Right lobe of liver (tissue), 6 donors: ENCODE results near the gene CLPTM1L. TPM values are rescaled to one million over a fixed set of nuclear protein-coding genes. Genes with fewer than 3 reads are reported as not detected.
A peak's percentile ranks its signal among the peaks of the same experiment; 100 is the strongest.

Experiments
- ATAC-seq, 4 donors: fragments of 200-7000 bp; cut with Tn5 transposase; one replicate each; pipeline ENCODE4 v1.9.1; 2020; ENCODE audit warnings: mild to moderate bottlenecking in 4 of 4, moderate library complexity in 4 of 4
- DNase-seq, 3 donors: peaks; one replicate each; pipeline ENCODE4 v3.0.0-alpha.2; 2020
- H3K27ac ChIP-seq, 3 donors: fragments of 200-600 bp; one replicate each; pipeline ENCODE4 v1.8.0; 2022
- H3K27me3 ChIP-seq, 2 donors: fragments of 200-600 bp; one replicate each; pipeline ENCODE4 v1.8.0; 2022
- H3K36me3 ChIP-seq, 4 donors: fragments of 200-600 bp; sonication (generic) in 1 of 4; one replicate each; pipeline versions ENCODE4 v1.5.1 to v1.8.0; 2017 to 2022; ENCODE audit warnings: control low read depth in 1 of 4
- H3K4me1 ChIP-seq, 4 donors: fragments of 200-600 bp; sonication (generic) in 1 of 4; one replicate each; pipeline versions ENCODE4 v1.5.1 to v1.8.0; 2017 to 2022; ENCODE audit warnings: control low read depth in 1 of 4
- H3K4me3 ChIP-seq, 3 donors: fragments of 200-600 bp; one replicate each; pipeline ENCODE4 v1.8.0; 2022
- H3K9me3 ChIP-seq, 4 donors: fragments of 200-600 bp; sonication (generic) in 1 of 4; one replicate each; pipeline versions ENCODE4 v1.5.1 to v1.8.0; 2017 to 2022; ENCODE audit warnings: control low read depth in 1 of 4
- POLR2A ChIP-seq: fragments of 450-650 bp; IDR thresholded peaks from one replicate; pipeline ENCODE4 v1.6.1; 2017; ENCODE audit warnings: antibody characterized with exemption, mild to moderate bottlenecking
- WGBS: methylation state at CpG from one replicate; pipeline ENCODE4 v1.1.6; 2018; ENCODE audit warnings: low coverage, low lambda C conversion rate; ENCODE audit not compliant: insufficient coverage; ENCODE audit errors: missing lambda C conversion rate; 5-methylcytosine and 5-hydroxymethylcytosine counted together
- intact Hi-C, 2 donors: fragments of 100-400 bp; cut with DNase I; formaldehyde crosslinking; loops; one replicate each; pipeline versions ENCODE4 v1.11.2 to v1.14.1; 2022
- total RNA-seq, 6 experiments: library from RNA; depleted of rRNA in 2 of 6; stranded (reverse); fragments of >200 nt in 2 of 6; fragmentation: NEBNext Ultra II Directional in 3 of 6; extraction: Animal tissue kit (Norgen Biotek cat#: 25700) in 3 of 6; gene quantifications; one replicate each; pipeline versions ENCODE4 v1.1.0 to v1.2.4, GENCODE V29; 2016 to 2023
- TF ChIP-seq, protein P1 (sequence below), 4 donors: fragments of 200-600 bp in 3 of 4; fragments of 450-650 bp in 1 of 4; IDR thresholded peaks; one replicate each; pipeline versions ENCODE4 v1.5.1 to v1.8.0; 2016 to 2022; ENCODE audit warnings: antibody characterized with exemption in 4 of 4, mild to moderate bottlenecking in 2 of 4
- donor health status: DM: no; HTN: yes; CAD: no.
- donor health status: DM: no; HTN: no; CAD: no.
- donor health status: DM: no; HTN: no; CAD: no.
- donor health status: DM: no; HTN: yes; CAD: no.
- donor health status: DM: no; HTN: yes; CAD: no.

CLPTM1L gene
- total RNA-seq, 6 experiments from 2014 or later = 63.8 to 155 (median 128) TPM

DNA sequence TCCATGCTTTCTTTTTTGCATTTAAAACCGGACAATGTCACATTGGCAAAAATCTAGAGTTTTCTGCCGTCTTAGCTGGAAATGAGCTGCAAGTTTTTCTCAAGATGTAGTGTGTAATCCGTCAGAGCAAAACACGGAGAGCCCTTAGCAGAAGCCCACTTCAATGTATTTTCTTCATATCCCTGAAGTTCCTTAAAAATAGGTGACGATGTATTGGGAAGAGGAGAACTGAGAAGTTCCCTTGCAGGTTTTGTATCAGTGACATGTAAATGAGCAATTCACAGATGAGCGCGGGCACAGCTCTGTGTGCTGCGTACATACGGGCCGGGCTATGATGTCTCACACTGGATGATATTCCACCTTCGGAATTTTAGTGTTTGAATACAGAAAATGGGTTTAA, 14.8 kb upstream of the CLPTM1L start:
- no peaks in the 10 kb centered on the region for H3K36me3 ChIP-seq
- H3K4me1 ChIP-seq = no peaks in the 10 kb centered on the region
- H3K27me3 ChIP-seq = peaks cover 0 to 3% of the 10 kb centered on the region in 2 donors
- peak in 1 of 3 donors; percentile 14 for DNase-seq
- no peaks in the 10 kb centered on the region for H3K9me3 ChIP-seq
- WGBS = 58% methylated on average over 8 of the region's 11 CpGs
- H3K4me3 ChIP-seq = no peak overlapping the region
- no peak for ATAC-seq
- intact Hi-C loops = no loop called here
- no peak overlapping the region for H3K27ac ChIP-seq
- TF ChIP-seq, protein P1, sequence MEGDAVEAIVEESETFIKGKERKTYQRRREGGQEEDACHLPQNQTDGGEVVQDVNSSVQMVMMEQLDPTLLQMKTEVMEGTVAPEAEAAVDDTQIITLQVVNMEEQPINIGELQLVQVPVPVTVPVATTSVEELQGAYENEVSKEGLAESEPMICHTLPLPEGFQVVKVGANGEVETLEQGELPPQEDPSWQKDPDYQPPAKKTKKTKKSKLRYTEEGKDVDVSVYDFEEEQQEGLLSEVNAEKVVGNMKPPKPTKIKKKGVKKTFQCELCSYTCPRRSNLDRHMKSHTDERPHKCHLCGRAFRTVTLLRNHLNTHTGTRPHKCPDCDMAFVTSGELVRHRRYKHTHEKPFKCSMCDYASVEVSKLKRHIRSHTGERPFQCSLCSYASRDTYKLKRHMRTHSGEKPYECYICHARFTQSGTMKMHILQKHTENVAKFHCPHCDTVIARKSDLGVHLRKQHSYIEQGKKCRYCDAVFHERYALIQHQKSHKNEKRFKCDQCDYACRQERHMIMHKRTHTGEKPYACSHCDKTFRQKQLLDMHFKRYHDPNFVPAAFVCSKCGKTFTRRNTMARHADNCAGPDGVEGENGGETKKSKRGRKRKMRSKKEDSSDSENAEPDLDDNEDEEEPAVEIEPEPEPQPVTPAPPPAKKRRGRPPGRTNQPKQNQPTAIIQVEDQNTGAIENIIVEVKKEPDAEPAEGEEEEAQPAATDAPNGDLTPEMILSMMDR (IDR thresholded peaks at IDR 0.05) = no peak
- no peak for TF ChIP-seq POLR2A

DNA sequence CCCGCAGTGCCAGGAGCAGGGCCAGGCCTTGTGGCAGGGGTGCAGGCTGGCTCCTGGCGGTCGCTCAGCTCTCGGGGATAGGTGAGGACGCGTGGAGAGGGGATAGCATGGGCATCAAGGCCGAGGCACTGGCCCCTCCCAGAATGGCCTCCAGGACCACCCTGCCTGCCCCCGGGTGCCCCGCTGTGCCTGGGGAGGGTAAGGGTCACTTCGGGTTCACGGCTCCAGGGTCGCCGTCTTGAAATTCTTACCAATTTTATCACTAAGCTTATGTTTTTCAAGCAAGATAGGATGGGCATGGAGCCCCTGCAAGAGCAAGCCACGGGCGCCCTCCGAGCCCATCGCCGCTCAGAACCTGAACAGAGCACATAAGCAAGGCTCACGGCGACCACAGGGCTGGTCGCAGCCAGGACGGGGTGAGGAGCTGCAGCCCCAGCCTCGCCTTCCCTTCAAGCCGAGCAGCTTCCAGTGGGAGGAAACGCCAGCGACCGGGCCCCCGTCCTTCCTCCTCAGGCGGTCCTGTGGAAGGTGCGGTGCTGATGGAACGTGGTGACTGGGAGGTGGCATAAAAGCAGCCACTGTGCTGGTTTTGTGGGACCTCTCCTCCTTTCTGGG, 14.2 kb upstream of the CLPTM1L start:
- TF ChIP-seq POLR2A = no peak
- TF ChIP-seq, protein P1 (IDR thresholded peaks at IDR 0.05) = no peak
- ATAC-seq (no peak), DNase-seq (peak in 1 of 3 donors; percentile 37)
- Histone ChIP-seq H3K4me3 (no peak overlapping the region), H3K27ac (no peak overlapping the region), H3K36me3 (no peaks in the 10 kb centered on the region), H3K27me3 (peaks cover 0 to 3% of the 10 kb centered on the region in 2 donors), H3K4me1 (no peaks in the 10 kb centered on the region), H3K9me3 (no peaks in the 10 kb centered on the region)
- WGBS = 80% methylated on average over 1 of the region's 31 CpGs
- intact Hi-C loops = no loop called here

DNA sequence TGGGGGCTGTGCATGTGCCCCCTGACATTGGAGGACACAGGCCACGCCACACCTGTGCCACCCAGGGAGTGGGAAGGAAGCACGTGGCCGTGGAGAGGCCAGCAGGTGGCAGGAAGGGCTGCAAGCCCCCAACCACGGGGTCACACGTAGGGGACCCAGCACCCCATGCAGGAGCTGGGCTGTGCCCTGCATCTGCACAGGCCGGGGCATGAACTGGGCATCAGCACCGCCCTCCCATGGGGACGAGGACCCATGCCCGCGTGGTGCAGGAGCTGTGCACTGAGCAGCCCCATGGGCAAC, 13.8 kb upstream of the CLPTM1L start:
- Histone ChIP-seq H3K4me3 (no peak overlapping the region), H3K4me1 (no peaks in the 10 kb centered on the region), H3K27ac (no peak overlapping the region), H3K36me3 (no peaks in the 10 kb centered on the region), H3K27me3 (peaks cover 0 to 3% of the 10 kb centered on the region in 2 donors), H3K9me3 (no peaks in the 10 kb centered on the region)
- 82% methylated on average over 4 of the region's 10 CpGs for whole genome bisulfite sequencing
- no peak for TF ChIP-seq POLR2A
- TF ChIP-seq, protein P1 (IDR thresholded peaks at IDR 0.05) = no peak
- intact Hi-C loops = no loop called here
- DNase-seq = peak in 1 of 3 donors; percentile 42
- ATAC-seq = peak in 1 of 4 donors; percentile 14

DNA sequence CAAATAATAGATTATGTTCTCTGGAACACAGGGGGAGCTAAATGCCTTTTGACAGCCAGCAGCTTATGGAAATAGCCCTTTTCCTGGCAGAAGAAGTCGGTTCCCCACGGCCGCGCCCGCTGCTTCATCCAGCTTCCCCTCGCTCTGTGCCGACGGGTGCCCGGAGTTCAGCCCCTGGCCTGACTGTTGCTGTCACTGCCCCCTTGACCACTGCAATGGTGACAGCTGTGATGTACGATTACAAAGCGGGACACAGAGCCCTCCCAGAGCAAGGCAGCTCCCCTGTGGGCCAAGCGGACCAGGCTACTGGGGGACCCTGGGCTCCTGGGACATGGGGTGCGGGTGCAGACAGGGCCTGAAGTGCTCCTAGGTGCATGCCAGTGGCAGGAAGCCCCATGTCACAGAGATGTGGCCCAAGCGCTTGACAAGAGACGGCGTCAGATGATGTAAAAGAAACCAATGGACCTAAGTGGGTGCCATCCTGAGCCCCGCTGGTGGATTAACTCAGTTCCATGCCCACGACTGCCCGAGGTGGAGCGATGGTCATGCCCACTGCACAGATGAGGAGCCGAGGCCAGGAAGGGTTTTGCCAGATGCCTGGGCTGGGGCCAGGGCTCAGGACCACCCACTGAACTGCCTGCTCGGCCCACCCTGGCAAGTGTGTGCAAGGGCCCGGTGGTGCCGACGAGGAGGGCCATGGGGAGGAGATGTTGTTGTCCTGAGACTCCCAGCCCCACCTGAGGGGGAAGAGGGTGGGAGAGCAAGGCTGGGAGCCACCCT, 13.2 kb upstream of the CLPTM1L start:
- intact Hi-C loops = no loop called here
- Histone ChIP-seq H3K9me3 (no peaks in the 10 kb centered on the region), H3K36me3 (no peaks in the 10 kb centered on the region), H3K27me3 (no peaks in the 10 kb centered on the region), H3K4me1 (no peaks in the 10 kb centered on the region), H3K27ac (no peak overlapping the region), H3K4me3 (no peak overlapping the region)
- ATAC-seq = no peak
- 80% methylated on average over 1 of the region's 25 CpGs for WGBS
- TF ChIP-seq, protein P1 (IDR thresholded peaks at IDR 0.05) = no peak
- no peak for TF ChIP-seq POLR2A
- DNase-seq = peak in 1 of 3 donors; percentile 37
